CD4-positive, alpha-beta T cell treated with Interleukin-17A for 4 hours (primary cell): ENCODE data around the gene SEMA4G.

ENCODE experiments used
- DNase-seq: peaks from one replicate; pipeline ENCODE4 v3.0.0-alpha.2; 2020; ENCODE audit warnings: mixed read lengths

The SEMA4G gene

DNA sequence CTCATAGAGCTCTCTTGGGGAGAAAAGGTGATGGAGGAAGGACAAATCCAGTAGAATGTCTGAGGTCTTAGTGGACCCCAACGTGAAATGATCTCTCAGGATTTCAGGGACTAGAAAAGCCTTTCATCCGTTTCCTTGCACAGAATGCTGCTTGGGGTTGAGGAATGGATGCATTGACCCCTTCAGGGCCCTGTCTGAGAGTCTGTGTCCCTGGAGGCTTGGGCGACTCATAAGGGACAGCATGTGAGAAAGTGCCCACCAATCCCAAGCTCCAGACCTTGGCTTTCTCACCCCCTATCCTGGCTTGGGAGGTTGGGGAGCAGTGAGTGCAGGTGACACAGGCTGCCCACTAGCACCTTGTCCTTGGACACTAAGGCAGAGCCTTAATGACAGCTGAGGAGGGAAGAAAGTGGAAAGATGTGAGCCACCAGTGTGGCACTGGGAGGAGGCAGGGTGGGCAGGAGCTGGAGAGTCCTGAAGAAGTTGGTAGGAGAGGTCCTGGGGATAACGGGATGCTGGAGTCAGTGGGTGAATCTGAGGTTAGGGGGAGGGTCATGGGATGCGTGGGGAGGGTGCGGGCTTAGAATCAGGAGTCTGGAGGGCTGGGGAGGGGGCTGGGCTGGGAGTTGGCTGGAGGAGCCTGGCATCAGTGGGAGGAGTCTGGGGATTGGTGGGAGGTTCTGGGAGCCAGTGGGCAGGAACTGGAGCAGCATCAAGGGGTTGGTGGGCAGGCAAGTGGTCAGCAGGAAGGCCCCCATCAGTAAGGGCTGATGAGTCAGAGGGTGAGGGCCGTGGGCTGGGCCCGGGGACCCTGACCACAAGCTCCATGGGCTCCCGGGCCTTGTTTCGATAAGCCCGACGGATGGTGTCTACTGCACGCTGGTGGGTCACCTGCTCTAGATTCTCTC lies 38.9 kb downstream of the SEMA4G start:
- DNase-seq = no peak

DNA sequence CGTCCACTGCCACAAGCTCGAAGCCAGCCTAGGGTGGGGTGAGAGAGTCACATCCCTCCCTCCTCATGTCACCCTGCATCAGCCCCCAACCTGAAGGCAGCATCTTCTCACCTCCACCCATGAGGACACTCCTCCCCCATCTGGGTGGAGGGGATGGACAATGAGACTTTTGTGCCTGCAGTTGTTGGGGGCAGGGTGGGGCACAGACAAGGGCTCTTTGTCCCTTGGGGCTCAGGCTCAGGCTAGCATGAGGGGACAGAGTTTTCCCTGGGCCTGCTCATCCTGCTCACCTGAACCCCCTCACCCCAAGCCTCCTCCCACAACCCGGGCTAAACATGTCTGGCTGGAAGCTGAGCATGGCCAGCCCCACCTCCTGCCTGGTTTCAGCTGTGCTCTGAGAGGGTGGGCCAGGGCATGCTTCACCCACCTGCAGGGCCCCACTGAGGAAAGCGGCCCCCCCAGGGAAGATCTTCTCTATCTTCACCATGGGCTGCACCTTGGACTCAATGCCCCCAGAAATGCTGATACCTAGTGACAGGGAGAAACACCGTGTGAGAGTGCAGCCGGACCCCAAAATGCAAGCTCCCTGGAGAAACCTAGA lies 39.6 kb downstream of the SEMA4G start:
- DNase-seq = no peak

DNA sequence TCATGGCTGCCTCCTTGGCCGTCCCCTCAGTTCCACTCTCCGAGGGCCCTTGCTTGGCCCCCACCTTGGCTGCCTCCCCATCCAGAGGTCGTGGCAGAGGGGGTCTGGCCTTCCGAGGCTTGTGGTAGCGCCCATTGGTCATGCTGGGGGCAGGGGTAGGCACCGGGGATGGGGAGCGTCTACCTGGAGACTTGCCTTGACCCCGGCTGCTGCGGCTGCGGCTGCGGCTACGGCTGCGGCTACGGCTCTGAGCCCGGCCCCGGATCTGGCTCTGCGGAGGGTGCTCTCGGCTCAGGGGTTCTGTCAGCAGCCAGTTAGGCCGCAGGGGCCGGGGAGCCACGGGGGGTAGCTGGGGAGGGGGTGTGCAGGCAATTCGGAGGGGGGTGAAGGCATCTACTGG lies 41.0 kb downstream of the SEMA4G start:
- DNase-seq = no peak

DNA sequence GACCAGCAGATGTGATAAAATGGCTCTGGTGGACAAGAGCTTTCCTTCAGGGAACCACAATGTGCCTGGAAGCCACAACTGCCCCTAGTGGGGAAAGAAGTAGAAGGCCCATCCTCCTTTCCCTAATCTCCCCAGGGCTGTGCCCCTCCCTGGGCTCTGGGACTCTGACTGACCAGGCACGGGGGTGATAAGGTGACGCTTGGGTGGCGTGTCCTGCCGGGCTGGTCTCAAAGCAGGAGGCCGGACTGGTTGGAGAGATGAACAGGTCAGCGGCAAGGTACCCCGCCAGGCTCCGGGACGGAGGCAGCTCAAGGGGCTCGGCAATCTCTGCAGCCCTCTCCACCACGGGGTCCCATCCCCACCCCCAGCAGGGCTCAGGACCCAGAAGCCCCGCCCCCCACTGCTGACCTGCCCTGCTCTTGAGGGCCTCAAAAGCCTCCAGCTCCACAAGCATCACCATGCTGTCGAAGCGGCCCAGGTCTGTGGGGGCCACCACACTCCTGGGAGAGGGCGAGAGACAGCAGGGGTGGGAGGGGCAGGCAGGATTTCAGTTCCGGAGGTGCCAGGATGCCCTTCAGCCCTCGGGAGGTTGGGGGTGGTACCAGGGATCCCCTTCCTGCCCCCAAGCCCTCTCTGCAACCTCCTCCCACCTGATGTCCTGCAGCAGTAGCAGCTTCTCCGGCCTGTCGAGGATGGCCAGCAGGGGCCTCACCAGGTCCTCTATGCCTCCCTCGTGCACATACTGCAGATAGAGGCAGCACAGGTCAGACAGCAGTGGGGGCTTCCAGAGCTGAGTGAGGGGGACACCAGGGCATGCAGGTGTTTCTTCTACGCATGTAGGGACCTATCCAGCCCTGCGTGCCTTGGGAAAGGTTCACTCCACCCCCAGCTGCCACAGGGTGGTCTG lies 42.5 kb downstream of the SEMA4G start:
- no peak for DNase-seq

DNA sequence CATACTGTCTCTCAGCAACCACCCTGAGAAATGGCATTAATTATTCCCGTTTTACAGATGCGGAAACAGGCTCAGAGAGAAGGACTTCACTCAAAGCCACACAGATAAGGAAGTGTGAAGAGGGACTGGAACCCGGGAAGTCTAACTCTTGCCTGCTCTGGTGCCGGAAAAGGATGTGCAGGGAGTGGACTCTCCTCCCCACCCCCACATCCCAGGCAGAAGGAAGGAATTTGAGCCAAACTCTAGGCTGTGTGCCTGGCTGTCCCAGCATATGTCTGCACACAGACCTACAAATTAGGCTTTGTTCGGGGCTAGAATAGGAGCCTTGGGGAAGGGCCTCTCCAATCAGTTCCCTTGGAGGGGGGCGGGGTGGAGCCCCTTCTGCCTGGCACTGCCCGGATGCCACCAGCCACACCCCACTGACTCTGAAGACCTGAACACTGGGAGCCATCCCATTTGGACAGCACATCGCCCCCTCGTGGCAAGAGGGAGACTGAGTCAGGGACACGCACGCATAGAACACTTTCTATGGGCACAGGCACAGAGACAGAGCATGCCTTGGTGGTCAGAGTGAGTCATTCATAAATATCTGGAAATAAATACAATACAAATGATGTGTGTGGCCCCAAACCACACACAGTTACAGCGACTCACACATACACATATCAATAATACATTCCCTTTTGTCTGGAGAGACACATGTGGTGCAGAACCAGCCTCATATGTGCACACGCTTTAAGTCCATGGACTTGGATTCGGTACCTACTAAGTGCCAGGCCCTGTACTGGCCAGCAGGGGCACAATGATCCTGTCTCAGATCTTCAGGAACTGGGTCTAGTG lies 43.4 kb downstream of the SEMA4G start:
- peak; percentile 85 for DNase-seq

DNA sequence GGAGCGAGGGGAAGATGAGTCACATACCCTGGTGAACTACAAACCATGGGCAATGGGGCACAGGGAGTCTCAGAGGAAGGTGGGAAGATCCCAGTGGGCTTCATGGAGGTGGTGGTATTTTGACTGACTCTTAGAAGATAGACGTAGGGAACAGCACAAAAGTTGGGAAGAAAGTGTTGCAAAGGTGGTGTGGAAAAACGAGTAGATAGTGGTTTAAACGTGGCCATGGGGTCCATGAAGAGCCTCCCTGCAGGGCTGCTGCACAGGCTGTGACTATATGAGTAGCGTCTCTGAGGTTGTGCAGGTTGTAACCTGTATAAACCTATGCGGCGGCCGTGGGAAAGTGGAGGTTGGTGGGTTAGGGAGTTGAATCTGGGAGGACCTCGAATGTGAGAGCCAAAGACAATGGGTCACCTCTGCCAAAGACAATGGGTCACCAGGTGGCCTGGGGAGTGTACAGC lies 44.1 kb downstream of the SEMA4G start:
- no peak for DNase-seq

DNA sequence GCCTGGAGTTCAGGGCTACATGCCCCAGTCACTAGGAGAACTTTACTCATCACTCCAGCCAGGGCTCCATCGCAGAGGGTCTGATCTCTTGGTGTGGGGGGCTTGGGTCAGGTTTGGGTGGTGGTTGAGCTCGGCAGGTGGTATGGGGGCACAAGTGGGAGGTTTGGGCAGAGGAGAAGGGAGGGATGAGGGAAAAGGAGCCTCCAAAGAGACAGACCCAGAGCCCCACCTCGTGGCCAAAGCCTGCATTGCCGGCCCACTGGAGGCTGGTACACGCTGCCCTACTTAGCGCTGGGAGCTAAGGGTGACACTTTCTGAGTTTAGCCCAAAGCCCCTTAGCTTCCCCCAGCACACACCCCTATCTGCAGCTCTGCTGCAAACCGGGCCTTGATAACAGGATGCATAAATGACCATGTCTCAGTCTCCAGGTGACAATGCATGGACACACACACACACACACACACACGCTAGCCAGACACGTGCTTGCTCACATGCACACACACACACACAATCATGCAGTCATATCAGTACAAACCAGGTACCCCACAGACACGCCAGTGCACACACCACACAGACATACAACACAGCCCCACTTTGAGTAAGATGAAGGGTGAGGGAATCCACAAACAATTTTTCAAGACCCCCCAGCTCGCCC lies 45.1 kb downstream of the SEMA4G start:
- DNase-seq = peak; percentile 86

DNA sequence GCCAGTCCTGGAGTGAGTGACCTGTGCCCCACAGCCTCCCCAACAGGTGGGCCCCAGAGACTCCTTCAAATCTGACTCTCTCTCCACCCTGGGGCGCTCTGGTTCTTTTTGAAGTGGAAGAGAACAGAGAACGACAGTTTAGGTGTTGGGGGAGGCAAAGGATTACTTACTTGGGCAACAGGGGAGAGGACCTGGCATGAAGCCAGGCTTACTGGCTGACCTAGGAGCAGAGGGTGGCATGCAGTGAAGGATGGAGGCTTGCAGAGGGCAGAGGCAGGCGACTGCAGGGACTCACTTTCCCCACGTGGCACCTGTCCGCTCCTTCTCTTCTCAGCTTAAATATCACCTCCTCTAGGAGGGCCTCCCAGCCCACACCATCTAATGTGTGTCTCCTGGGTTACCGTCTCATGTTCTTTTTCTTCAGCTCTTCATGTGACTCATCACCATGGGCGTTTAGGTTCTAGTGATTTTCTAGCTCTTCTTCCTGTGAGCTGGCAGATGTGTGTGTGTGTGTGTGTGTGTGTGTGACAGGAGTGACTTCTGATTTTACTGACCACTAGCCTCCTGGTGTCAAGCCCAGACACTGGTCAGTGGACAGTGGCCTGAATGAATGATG lies 45.8 kb downstream of the SEMA4G start:
- no peak for DNase-seq

DNA sequence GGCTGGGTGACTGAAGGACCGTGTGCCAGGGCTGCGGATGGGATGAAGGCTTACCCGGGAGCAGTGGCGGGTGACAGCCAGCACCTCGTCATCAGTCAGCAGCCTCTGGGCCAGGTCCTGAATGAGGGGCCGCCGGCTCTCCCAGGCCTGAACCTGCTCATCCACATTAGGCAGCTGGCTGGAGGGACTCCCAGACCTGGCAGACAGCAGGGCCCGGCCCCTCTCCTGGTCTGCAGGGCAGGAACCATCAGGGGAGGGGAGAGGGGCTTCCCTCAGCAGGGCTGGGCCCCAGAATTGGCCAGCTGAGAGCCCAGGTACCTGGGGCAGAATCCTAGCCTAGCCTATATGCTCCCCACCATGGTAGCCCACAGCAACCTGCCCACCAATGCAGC lies 46.3 kb downstream of the SEMA4G start:
- DNase-seq = no peak

DNA sequence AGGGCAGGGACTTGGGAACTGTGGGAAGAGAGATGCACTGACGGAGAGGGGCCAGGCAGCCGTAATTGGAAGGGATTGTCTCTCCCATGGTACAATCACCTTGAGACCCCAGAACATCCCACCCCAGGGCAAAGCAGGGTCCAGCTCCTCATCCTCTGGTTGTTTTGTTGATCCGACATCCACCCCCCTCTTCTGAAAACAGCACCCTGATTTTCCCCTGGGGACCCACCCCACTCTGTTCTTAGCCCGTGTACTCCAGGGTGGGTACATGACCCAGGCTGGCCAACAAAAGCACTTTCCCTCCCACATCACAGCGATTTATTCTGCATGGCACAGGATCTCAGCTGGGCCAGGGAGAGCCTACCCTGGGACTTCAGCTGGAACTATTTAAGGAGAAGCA lies 47.5 kb downstream of the SEMA4G start:
- DNase-seq = no peak

DNA sequence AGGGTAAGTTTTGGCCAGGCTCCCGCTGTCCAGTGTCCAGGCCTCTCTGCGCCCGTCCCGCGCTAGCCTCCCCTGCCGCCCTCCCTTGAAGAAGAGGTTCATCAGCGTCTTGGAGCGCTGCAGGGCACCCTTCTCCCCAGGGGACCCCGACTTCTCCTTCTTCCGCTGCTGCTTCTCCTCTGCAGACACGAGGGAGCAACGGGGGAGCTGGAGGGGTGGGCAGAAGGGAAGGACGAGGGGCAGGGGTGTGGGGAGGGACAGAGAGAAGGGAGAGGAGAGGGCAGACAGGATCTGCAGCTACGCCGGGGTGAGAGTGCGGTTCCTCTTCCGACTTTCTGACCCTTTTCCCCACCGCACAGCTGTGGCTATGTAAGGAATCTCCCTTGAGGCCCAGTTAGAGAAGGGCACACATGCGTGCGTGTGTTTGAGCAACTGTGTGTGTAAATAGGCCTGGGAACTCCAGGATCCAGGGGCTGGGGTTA lies 48.9 kb downstream of the SEMA4G start:
- no peak for DNase-seq

DNA sequence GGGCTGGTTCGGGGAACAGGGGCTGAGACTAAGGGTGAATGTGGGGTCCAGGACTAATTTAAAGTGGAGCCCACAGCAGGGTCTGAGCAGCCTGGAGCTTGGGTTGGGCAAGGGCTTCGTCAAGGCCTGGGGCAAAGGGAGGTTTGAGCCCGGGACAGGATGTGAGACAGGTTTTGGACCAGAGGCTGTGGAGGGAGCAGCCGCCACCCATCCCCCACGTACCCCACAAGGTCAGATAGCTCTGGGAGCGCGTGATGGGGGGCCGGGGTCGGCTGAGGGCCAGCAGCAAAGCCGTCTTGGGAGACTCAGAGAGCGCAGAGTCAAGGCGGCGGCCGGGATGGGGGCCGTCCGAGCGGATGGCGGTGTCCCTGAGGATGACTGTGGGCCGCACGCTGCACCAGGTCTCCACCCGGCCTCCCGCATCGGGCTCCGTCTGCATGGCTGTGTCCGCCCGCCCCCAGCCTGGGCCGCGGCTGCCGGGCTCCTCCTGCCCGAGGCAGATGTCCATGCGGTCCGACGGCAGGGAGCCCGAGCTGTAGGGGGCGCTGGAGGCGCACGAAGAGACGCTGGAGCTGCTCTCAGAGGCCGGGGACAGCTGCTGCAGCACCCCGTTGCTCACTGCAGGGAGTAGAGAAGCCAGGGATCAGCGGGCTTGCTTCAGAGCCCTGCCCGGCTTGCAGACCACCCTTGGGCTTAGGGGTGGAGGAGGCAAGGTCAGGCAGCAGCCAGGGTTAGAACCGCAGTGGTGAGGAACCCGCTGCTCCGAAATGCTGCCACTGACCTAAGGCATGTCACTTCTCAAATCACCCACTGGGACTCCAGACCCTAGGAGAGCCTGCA lies 49.5 kb downstream of the SEMA4G start:
- DNase-seq = peak; percentile 81
